ENCODE data around the gene ASIC4. TPM values are rescaled to one million over a fixed set of nuclear protein-coding genes. Genes with fewer than 3 reads are reported as not detected.

The ASIC4 gene
- total and polyA plus RNA-seq, 2 experiments from 2014 or later: 0.13 to 3.6 TPM

- peak in 1 of 2 experiments; percentile 45; a peak in 2 of 4 replicates for TF ChIP-seq CTCF (conservative IDR thresholded peaks at IDR 0.05; ENCODE audit: low read depth in 2 of 2)
- TF ChIP-seq ZNF114 (CRISPR knock-in tag; IDR thresholded peaks at IDR 0.05): no peak
These were observed 30.6 kb upstream of the ASIC4 start (continued) for GRCh38 chr2:219483451-219484342.

GRCh38 chr2:219484343-219485200 lies 29.7 kb upstream of the ASIC4 start:
- H3K4me2 ChIP-seq: peak overlapping the region; percentile 88
- 0 out of 2 replicates have a peak, but pooled peaks cover 9% of the 10 kb centered on the region for H3F3A ChIP-seq (replicated peaks; ENCODE audit: low read depth)
- peak overlapping the region; percentile 32; the same call in 1 of the 2 replicates for H2AFZ ChIP-seq
- no peaks in the 10 kb centered on the region for H4K20me1 ChIP-seq (replicated peaks; ENCODE audit: insufficient read depth)
- ATAC-seq (peak; percentile 27), DNase-seq (ENCODE audit: low spot score) (peak; percentile 75)
- Mint-ChIP-seq H3K4me3 (peak overlapping the region; percentile 64), H3K9me3 (no peaks in the 10 kb centered on the region), H3K36me3 (ENCODE audit: low read depth) (peaks cover 8% of the 10 kb centered on the region; the same call in 1 of the 3 replicates), H3K4me1 (peaks cover 37% of the 10 kb centered on the region), H3K27ac (no peak overlapping the region), H3K27me3 (ENCODE audit: insufficient read depth, low read depth, poor library complexity) (peaks cover 35% of the 10 kb centered on the region)
- H3K4me3 ChIP-seq: peak overlapping the region; percentile 60
- TF ChIP-seq REST (IDR thresholded peaks at IDR 0.05; ENCODE audit: unreplicated experiment): peak; percentile 8
- TF ChIP-seq POLR2AphosphoS5 (IDR thresholded peaks at IDR 0.05; ENCODE audit: low read depth): no peak; the same call in 1 of the 2 replicates
- no peaks in the 10 kb centered on the region for H3K9me2 ChIP-seq (ENCODE audit: insufficient read depth)
- no peaks in the 10 kb centered on the region for H3K36me3 ChIP-seq (ENCODE audit: insufficient read depth)
- H3K4me1 ChIP-seq (ENCODE audit: insufficient read depth): peaks cover 33% of the 10 kb centered on the region
- H3K27me3 ChIP-seq (ENCODE audit: insufficient read depth): peaks cover 54% of the 10 kb centered on the region
- H3K27ac ChIP-seq (ENCODE audit: low read depth): no peak overlapping the region
- H3K79me2 ChIP-seq (replicated peaks; ENCODE audit: insufficient read depth): no peaks in the 10 kb centered on the region
